Lower lobe of right lung (tissue), 2 donors: ENCODE data around the gene PDLIM4. TPM values are rescaled to one million over a fixed set of nuclear protein-coding genes. Genes with fewer than 3 reads are reported as not detected.
A peak's percentile ranks its signal among the peaks of the same experiment; 100 is the strongest.

Experiments
- ATAC-seq, 2 donors: fragments of 200-7000 bp; cut with Tn5 transposase; one replicate each; pipeline ENCODE4 v1.9.1; 2020 to 2022; ENCODE audit warnings: mild to moderate bottlenecking in 2 of 2, moderate library complexity in 2 of 2
- DNase-seq: peaks from one replicate; pipeline ENCODE4 v3.0.0-alpha.2; 2020
- H3K27ac ChIP-seq: fragments of 200-600 bp; one replicate; pipeline ENCODE4 v1.8.0; 2022
- H3K27me3 ChIP-seq: fragments of 200-600 bp; one replicate; pipeline ENCODE4 v1.8.0; 2022; ENCODE audit warnings: low read depth
- H3K36me3 ChIP-seq: fragments of 200-600 bp; one replicate; pipeline ENCODE4 v1.8.0; 2022; ENCODE audit warnings: mild to moderate bottlenecking
- H3K4me1 ChIP-seq: fragments of 200-600 bp; one replicate; pipeline ENCODE4 v1.8.0; 2022
- H3K4me3 ChIP-seq: fragments of 200-600 bp; one replicate; pipeline ENCODE4 v1.8.0; 2022; ENCODE audit warnings: mild to moderate bottlenecking
- H3K9me3 ChIP-seq: fragments of 200-600 bp; one replicate; pipeline ENCODE4 v1.8.0; 2022
- intact Hi-C: fragments of 100-400 bp; cut with DNase I; formaldehyde crosslinking; loops from one replicate; pipeline ENCODE4 v1.11.0; 2022
- total RNA-seq: library from RNA; stranded (reverse); fragmentation: NEBNext Ultra II Directional; extraction: Animal tissue kit (Norgen Biotek cat#: 25700); gene quantifications from one replicate; pipeline ENCODE4 v1.2.1, GENCODE V29; 2021
- TF ChIP-seq, protein P1 (sequence below): fragments of 200-600 bp; IDR thresholded peaks from one replicate; pipeline ENCODE4 v1.8.0; 2022; ENCODE audit warnings: antibody characterized with exemption, mild to moderate bottlenecking
- donor health status: DM: no; HTN: yes; CAD: no; lungs with severe emphysema.

The PDLIM4 gene
- total RNA-seq, 1 donor from 2014 or later, result 6.7 TPM

- intact Hi-C loops, result no loop called here
- H3K9me3 ChIP-seq, result no peaks in the 10 kb centered on the region
- no peaks in the 10 kb centered on the region for H3K27me3 ChIP-seq
- peak overlapping the region; percentile 93 for H3K27ac ChIP-seq
- no peaks in the 10 kb centered on the region for H3K36me3 ChIP-seq
- TF ChIP-seq, protein P1, sequence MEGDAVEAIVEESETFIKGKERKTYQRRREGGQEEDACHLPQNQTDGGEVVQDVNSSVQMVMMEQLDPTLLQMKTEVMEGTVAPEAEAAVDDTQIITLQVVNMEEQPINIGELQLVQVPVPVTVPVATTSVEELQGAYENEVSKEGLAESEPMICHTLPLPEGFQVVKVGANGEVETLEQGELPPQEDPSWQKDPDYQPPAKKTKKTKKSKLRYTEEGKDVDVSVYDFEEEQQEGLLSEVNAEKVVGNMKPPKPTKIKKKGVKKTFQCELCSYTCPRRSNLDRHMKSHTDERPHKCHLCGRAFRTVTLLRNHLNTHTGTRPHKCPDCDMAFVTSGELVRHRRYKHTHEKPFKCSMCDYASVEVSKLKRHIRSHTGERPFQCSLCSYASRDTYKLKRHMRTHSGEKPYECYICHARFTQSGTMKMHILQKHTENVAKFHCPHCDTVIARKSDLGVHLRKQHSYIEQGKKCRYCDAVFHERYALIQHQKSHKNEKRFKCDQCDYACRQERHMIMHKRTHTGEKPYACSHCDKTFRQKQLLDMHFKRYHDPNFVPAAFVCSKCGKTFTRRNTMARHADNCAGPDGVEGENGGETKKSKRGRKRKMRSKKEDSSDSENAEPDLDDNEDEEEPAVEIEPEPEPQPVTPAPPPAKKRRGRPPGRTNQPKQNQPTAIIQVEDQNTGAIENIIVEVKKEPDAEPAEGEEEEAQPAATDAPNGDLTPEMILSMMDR, result no peak
- H3K4me3 ChIP-seq, result peak overlapping the region; percentile 64
- DNase-seq (no peak), ATAC-seq (no peak)
- H3K4me1 ChIP-seq, result peaks cover 28% of the 10 kb centered on the region
Observed at GRCh38 chr5:132295505-132296411, 38.3 kb downstream of the PDLIM4 start.

DNA sequence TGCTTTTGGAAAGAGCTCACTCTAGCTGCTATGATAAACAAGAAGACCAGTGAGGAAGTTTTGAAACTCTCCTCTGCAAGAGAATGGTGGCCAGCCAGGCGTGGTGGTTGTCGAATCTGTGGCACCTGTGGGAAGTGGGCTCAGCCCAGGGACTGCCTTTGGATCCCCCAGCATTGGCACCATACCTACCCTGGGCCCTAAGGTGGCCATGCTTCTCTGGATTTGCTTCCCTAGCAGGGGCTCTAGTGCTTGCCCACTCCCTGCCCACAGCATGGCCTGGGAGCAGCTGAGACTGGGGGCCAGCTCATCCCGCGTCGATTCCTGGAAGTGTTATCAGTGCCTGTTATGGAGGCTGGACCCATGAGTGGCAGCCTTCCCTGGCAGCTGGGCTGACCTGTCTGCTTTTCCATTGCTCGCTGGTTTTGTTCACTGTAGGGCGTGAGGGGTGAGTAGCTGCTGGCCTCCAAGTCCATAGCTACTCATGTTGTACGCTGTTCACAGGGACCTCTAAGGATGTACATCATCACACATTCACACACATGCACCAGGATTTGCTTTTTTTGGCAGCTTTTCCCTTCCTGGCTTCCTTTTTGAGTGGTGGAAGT, 39.0 kb downstream of the PDLIM4 start:
- H3K36me3 ChIP-seq, result no peaks in the 10 kb centered on the region
- peak overlapping the region; percentile 64 for H3K4me3 ChIP-seq
- TF ChIP-seq, protein P1, result no peak
- H3K4me1 ChIP-seq, result peaks cover 28% of the 10 kb centered on the region
- no peaks in the 10 kb centered on the region for H3K27me3 ChIP-seq
- H3K27ac ChIP-seq, result peak overlapping the region; percentile 39
- ATAC-seq, result no peak
- DNase-seq, result no peak
- H3K9me3 ChIP-seq, result no peaks in the 10 kb centered on the region
- intact Hi-C loops, result no loop called here

DNA sequence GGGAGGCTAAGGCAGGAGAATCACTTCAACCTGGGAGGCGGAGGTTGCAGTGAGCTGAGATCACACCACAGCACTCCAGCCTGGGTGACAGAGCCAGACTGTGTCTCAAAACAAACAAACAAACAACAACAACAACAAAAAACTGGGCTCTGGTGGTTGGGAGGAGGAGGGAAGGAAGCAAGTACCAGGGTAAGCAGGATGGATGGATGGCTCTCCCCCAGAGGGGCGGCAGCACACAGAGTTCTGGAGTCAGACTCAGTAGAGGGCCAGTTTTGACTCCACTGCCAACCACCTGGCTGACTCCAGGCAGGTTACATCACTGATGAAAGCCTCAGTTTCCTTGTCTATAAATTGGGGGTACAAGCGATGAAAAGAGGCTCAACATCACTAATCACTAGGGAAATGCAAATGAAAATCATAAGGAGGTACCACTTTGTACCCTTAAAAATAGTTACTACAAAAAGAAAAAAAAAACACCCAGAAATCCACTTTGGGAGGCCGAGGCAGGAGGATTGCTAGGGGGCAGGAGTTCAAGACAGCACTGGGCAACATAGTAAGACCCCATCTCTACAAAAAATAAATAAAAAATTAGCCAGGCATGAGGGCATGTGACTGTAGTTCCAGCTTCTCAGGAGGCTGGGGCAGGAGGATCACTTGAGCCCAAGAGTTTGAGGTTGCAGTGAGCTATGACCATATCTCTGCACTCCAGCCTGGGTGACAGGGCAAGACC, 39.9 kb downstream of the PDLIM4 start:
- Histone ChIP-seq H3K27ac (peak overlapping the region; percentile 39), H3K27me3 (no peaks in the 10 kb centered on the region), H3K36me3 (no peaks in the 10 kb centered on the region), H3K4me1 (peaks cover 28% of the 10 kb centered on the region), H3K4me3 (no peak overlapping the region), H3K9me3 (no peaks in the 10 kb centered on the region)
- ATAC-seq (no peak), DNase-seq (no peak)
- intact Hi-C loops, result no loop called here
- TF ChIP-seq, protein P1, result no peak

DNA sequence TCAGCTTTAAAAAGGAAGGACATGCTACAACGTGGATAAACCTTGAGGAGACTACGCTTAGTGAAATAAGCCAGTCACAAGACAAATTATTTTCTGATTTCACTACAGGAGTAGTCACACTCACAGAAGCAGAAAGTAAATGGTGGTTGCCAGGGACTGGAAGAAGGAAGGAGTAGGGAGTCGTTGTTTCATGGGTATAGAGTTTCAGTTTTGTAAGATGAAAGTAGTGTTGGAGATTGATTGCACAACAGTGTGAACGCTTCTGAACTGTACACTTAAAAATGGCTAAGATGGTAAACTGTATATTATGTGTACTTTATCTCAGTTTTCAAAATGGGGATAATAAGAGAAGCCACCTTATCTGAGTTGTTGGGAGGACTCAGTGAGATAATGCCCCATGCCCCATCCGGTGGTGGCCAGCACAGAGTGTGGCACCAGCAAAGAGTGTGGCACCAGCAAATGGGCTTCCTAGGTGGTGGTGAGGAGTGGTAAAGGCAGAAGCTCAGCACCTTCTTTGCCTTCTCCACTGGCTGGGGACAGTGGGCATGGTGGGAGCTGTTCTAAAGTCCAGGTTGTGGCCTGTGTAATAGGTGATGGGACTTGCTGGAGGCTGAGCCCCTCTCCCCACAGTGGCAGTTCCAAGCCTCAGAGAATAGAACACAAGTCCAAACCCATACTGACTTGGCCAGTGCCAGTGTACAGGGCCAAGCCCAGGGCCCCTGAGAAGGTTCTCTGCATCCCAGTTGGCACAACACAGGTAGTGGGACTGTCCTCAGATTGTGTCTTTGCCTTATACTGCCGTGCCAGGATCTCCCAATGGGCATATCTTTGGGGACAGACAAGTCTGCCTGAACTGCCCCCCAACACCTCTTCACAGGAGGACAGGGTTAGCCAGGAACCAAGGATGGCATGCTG, 41.1 kb downstream of the PDLIM4 start:
- DNase-seq, result no peak
- intact Hi-C loops, result no loop called here

More for the DNA sequence above, 41.1 kb downstream of the PDLIM4 start:
- Histone ChIP-seq H3K27ac (no peak overlapping the region), H3K4me3 (no peak overlapping the region), H3K36me3 (no peaks in the 10 kb centered on the region), H3K27me3 (no peaks in the 10 kb centered on the region), H3K4me1 (peaks cover 18% of the 10 kb centered on the region), H3K9me3 (no peaks in the 10 kb centered on the region)
- TF ChIP-seq, protein P1, result no peak
- no peak for ATAC-seq
